Body of pancreas (tissue), 4 donors: Measurements from ENCODE around the gene XIST. TPM values are rescaled to one million over a fixed set of nuclear protein-coding genes. Genes with fewer than 3 reads are reported as not detected.

Experiments used
- ATAC-seq: fragments of 150-250 bp; one replicate; pipeline ENCODE4 v1.9.1; 2016
- DNase-seq, 4 donors: peaks; one replicate each; pipeline ENCODE4 v3.0.0-alpha.2; 2019
- H3K27ac ChIP-seq, 4 donors: fragments of 200-600 bp; sonication (generic); 1 replicate in 3 of 4; 2 replicates in 1 of 4; pipeline versions ENCODE4 v1.5.1 to v1.6.1; 2016 to 2019; ENCODE audit warnings: mild to moderate bottlenecking in 1 of 4, mixed read lengths in 1 of 4, moderate library complexity in 1 of 4
- H3K27me3 ChIP-seq, 2 donors: fragments of 200-600 bp; sonication (generic); one replicate each; pipeline ENCODE4 v1.6.0; 2016; ENCODE audit warnings: mild to moderate bottlenecking in 1 of 2
- H3K36me3 ChIP-seq, 2 donors: fragments of 200-600 bp; sonication (generic); replicated peaks in 1 of 2; 2 replicates each; pipeline ENCODE4 v1.5.1; 2016; ENCODE audit warnings: low read depth in 2 of 2; ENCODE audit not compliant: insufficient read depth in 1 of 2
- H3K4me1 ChIP-seq: fragments of 200-600 bp; sonication (generic); one replicate; pipeline ENCODE4 v1.6.0; 2016
- H3K4me3 ChIP-seq, 2 donors: fragments of 200-600 bp; sonication (generic); 1 replicate in 1 of 2; 2 replicates in 1 of 2; pipeline ENCODE4 v1.5.1; 2016 to 2019
- H3K9me3 ChIP-seq, 3 donors: fragments of 200-600 bp; sonication (generic); 1 replicate in 2 of 3; 2 replicates in 1 of 3; pipeline ENCODE4 v1.5.1; 2016
- CTCF ChIP-seq, 7 experiments: fragments of 450-650 bp in 4 of 7; fragments of 200-600 bp in 3 of 7; sonication (generic) in 3 of 7; IDR thresholded peaks; one replicate each; pipeline ENCODE4 v1.5.1; 2016 to 2019; ENCODE audit warnings: antibody characterized with exemption in 7 of 7
- POLR2A ChIP-seq, 3 donors: fragments of 450-650 bp; IDR thresholded peaks; one replicate each; pipeline ENCODE4 v1.6.1; 2016; ENCODE audit warnings: antibody characterized with exemption in 3 of 3, mild to moderate bottlenecking in 2 of 3
- WGBS, 2 donors: methylation state at CpG; one replicate each; pipeline ENCODE4 v1.1.5; 2017; 5-methylcytosine and 5-hydroxymethylcytosine counted together
- intact Hi-C: fragments of 100-400 bp; cut with DNase I; formaldehyde crosslinking; loops from one replicate; pipeline ENCODE4 v1.15.1; 2023
- total RNA-seq, 2 donors: library from RNA; depleted of rRNA; stranded (reverse); fragments of >200 nt; gene quantifications; one replicate each; pipeline ENCODE4 v1.1.0, GENCODE V29; 2016

XIST gene
- total RNA-seq, 2 donors from 2014 or later, result 246 to 462 TPM

DNA sequence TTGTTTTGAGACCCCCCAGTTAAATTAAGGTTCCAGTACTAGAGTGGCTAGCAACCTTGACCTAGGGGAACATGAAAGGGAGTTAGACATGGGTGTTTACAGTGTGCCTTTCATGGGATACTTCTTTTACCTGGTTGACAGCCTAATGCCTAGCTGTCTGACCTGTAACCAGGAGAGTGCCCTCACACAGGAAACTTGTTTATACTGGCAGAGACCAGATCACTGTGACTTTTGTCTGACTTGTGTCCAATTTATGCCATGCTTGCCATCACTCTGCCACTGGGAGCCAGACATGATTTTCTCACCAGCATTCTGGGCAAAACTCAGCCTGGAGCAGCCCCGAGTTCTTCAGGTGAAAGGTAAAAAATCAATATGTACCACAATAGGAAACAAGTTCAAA is 16.4 kb upstream of the XIST start:
- WGBS, 2 donors, result 38% methylated on average over 1 of the region's 1 CpG; no CpG with 5 or more reads in 1 of the 2 donors
- H3K4me3 ChIP-seq, result no peak overlapping the region
- H3K4me1 ChIP-seq, result no peaks in the 10 kb centered on the region
- ATAC-seq (no peak), DNase-seq (no peak)
- TF ChIP-seq POLR2A (IDR thresholded peaks at IDR 0.05) (no peak), CTCF (IDR thresholded peaks at IDR 0.05) (no peak)
- no peaks in the 10 kb centered on the region for H3K9me3 ChIP-seq
- H3K27ac ChIP-seq, result no peak overlapping the region
- intact Hi-C loops, result no loop called here
- no peaks in the 10 kb centered on the region for H3K27me3 ChIP-seq
- no peaks in the 10 kb centered on the region for H3K36me3 ChIP-seq

GRCh38 chrX:73867144-73867543 is 14.6 kb upstream of the XIST start:
- Histone ChIP-seq H3K27me3 (no peaks in the 10 kb centered on the region), H3K4me1 (no peaks in the 10 kb centered on the region), H3K9me3 (no peaks in the 10 kb centered on the region), H3K27ac (no peak overlapping the region), H3K36me3 (no peaks in the 10 kb centered on the region), H3K4me3 (no peak overlapping the region)
- ATAC-seq (no peak), DNase-seq (no peak)
- WGBS, 2 donors, result 46 to 57% methylated on average over 6 of the region's 6 CpGs
- intact Hi-C loops, result no loop called here
- no peak for TF ChIP-seq POLR2A (IDR thresholded peaks at IDR 0.05)
- TF ChIP-seq CTCF (IDR thresholded peaks at IDR 0.05), result no peak

DNA sequence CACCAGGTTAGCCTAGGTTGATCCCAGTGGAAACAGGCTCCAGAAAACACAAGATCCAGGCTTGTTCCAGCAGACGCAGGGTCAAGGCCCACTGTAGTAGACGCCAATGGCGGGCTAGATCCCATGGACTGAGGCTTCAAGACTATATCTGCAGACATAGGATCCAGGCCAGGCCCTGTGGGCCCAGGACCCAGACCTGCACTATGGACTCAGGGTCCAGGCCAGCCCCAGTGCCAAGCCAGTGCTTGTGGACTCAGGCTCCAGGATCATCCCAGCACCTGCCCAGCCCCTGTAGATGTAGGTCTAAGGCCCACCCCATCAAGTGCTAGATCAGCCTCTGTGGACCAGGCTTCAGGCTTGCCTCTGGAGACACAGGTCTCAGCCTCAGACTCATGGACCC is 11.3 kb upstream of the XIST start:
- H3K9me3 ChIP-seq, result no peaks in the 10 kb centered on the region
- ATAC-seq (no peak), DNase-seq (no peak)
- no peaks in the 10 kb centered on the region for H3K4me1 ChIP-seq
- no peak overlapping the region for H3K4me3 ChIP-seq
- 86% methylated on average over 3 of the region's 3 CpGs; no CpG with 5 or more reads in 1 of the 2 donors for WGBS, 2 donors
- TF ChIP-seq CTCF (IDR thresholded peaks at IDR 0.05) (no peak), POLR2A (IDR thresholded peaks at IDR 0.05) (no peak)
- intact Hi-C loops, result no loop called here
- H3K36me3 ChIP-seq, result no peaks in the 10 kb centered on the region
- H3K27ac ChIP-seq, result no peak overlapping the region
- no peaks in the 10 kb centered on the region for H3K27me3 ChIP-seq

GRCh38 chrX:73863268-73863667 is 10.8 kb upstream of the XIST start:
- intact Hi-C loops, result no loop called here
- H3K36me3 ChIP-seq, result no peaks in the 10 kb centered on the region
- DNase-seq (no peak), ATAC-seq (no peak)
- TF ChIP-seq POLR2A (IDR thresholded peaks at IDR 0.05), result no peak
- TF ChIP-seq CTCF (IDR thresholded peaks at IDR 0.05), result no peak
- H3K9me3 ChIP-seq, result no peaks in the 10 kb centered on the region
- no peak overlapping the region for H3K4me3 ChIP-seq
- H3K27me3 ChIP-seq, result no peaks in the 10 kb centered on the region
- no peak overlapping the region for H3K27ac ChIP-seq
- H3K4me1 ChIP-seq, result no peaks in the 10 kb centered on the region

GRCh38 chrX:73859622-73860021 is 7.1 kb upstream of the XIST start:
- no peaks in the 10 kb centered on the region for H3K36me3 ChIP-seq
- intact Hi-C loops, result loop anchor here (5.0 to 10.0 kb wide), 3 partner anchors 155 to 485 kb away; no protein-coding TSS in a partner anchor
- ATAC-seq, result no peak
- no peaks in the 10 kb centered on the region for H3K4me1 ChIP-seq
- H3K4me3 ChIP-seq, result no peak overlapping the region
- no peaks in the 10 kb centered on the region for H3K9me3 ChIP-seq
- H3K27me3 ChIP-seq, result no peaks in the 10 kb centered on the region
- TF ChIP-seq CTCF (IDR thresholded peaks at IDR 0.05), result no peak
- no peak for TF ChIP-seq POLR2A (IDR thresholded peaks at IDR 0.05)
- 73 to 90% methylated on average over 1 of the region's 1 CpG for WGBS, 2 donors
- H3K27ac ChIP-seq, result no peak overlapping the region
- no peak for DNase-seq
